GM12891 (cell line): ENCODE measurements around the gene SURF4.

Experiments used
- POLR2A ChIP-seq: IDR thresholded peaks from 2 replicates; pipeline ENCODE4 v1.6.1; 2011; ENCODE audit warnings: low read depth, low read length, control low read depth
- POLR2AphosphoS5 ChIP-seq: IDR thresholded peaks from 2 replicates; pipeline ENCODE4 v1.6.1; 2011; ENCODE audit warnings: low read depth, low read length, control low read depth
- TAF1 ChIP-seq: IDR thresholded peaks from 2 replicates; pipeline ENCODE4 v1.6.1; 2011; ENCODE audit warnings: low read depth, low read length, control low read depth

- TF ChIP-seq POLR2AphosphoS5 (no peak), POLR2A (no peak), TAF1 (no peak)
Observed at GRCh38 chr9:133367778-133368177, 8.1 kb downstream of the SURF4 start.
